GM19463 (cell line): ENCODE results near the gene NUP153.

Experiments used
- ATAC-seq: cut with Tn5 transposase; IDR thresholded peaks from one replicate; pipeline ENCODE4 v1.9.1; 2021; ENCODE audit warnings: mild to moderate bottlenecking, moderate library complexity; ENCODE audit not compliant: unreplicated experiment

The NUP153 gene

GRCh38 chr6:17574866-17575560 lies 131.7 kb downstream of the NUP153 start:
- ATAC-seq: no peak

- ATAC-seq: no peak
These were observed 141.3 kb downstream of the NUP153 start for GRCh38 chr6:17565399-17565798.
